Activated T-cell treated with anti-CD3 and anti-CD28 coated beads, Interleukin-2, amount 50 U/mL, for 1 hour (primary cell): Measurements from ENCODE around the gene ASB13.

Experiments
- DNase-seq: peaks from one replicate; pipeline ENCODE4 v3.0.0-alpha.2; 2020

ASB13 gene

GRCh38 chr10:5668429-5668828 lies 2.0 kb upstream of the ASB13 start:
- DNase-seq = no peak

- no peak for DNase-seq
Measured at GRCh38 chr10:5666841-5667630, 641 bp upstream of the ASB13 start.

- no peak for DNase-seq
Measured at GRCh38 chr10:5665373-5666007, 905 bp downstream of the ASB13 start.

GRCh38 chr10:5663692-5664427 lies 2.5 kb downstream of the ASB13 start:
- no peak for DNase-seq

- DNase-seq = no peak
Measured at GRCh38 chr10:5662708-5663579, 3.5 kb downstream of the ASB13 start.

GRCh38 chr10:5661043-5661442 lies 5.4 kb downstream of the ASB13 start:
- no peak for DNase-seq

GRCh38 chr10:5659702-5660528 lies 6.5 kb downstream of the ASB13 start:
- no peak for DNase-seq

- no peak for DNase-seq
Measured at GRCh38 chr10:5658871-5659618, 7.3 kb downstream of the ASB13 start.

- no peak for DNase-seq
Measured at GRCh38 chr10:5656737-5657579, 9.4 kb downstream of the ASB13 start.

GRCh38 chr10:5655121-5655520 lies 11.3 kb downstream of the ASB13 start:
- no peak for DNase-seq

GRCh38 chr10:5654218-5654755 lies 12.1 kb downstream of the ASB13 start:
- DNase-seq = no peak

GRCh38 chr10:5652746-5653145 lies 13.6 kb downstream of the ASB13 start:
- no peak for DNase-seq

- DNase-seq = no peak
Measured at GRCh38 chr10:5651388-5651764, 15.0 kb downstream of the ASB13 start.

GRCh38 chr10:5650664-5651387 lies 15.6 kb downstream of the ASB13 start:
- no peak for DNase-seq

- no peak for DNase-seq
Measured at GRCh38 chr10:5649746-5650145, 16.6 kb downstream of the ASB13 start.

- DNase-seq = no peak
Measured at GRCh38 chr10:5648494-5649457, 17.6 kb downstream of the ASB13 start.

- no peak for DNase-seq
Measured at GRCh38 chr10:5647507-5648240, 18.7 kb downstream of the ASB13 start.
